H1 (cell line): Measurements from ENCODE around the gene RBM20. TPM values are rescaled to one million over a fixed set of nuclear protein-coding genes. Genes with fewer than 3 reads are reported as not detected.

Experiments
- CTCF ChIA-PET: fragments of 300-600 bp; sonication (Branson Sonifier 250); formaldehyde crosslinking; loops from one replicate; lab custom pipeline; 2021; ENCODE audit not compliant: partially characterized antibody; lab: Charles Lee
- POLR2A ChIA-PET: fragments of 300-600 bp; sonication (Branson Sonifier 250); formaldehyde crosslinking; loops from one replicate; lab custom pipeline; 2021; ENCODE audit warnings: inconsistent platforms; ENCODE audit not compliant: partially characterized antibody; lab: Charles Lee
- DNase-seq, 2 experiments: peaks; one replicate each; pipeline versions ENCODE4 v3.0.0 to v3.0.0-alpha.2; 2010 to 2022; ENCODE audit warnings: low spot score in 2 of 2, low read depth in 1 of 2, mixed read lengths in 1 of 2
- FAIRE-seq: peaks from 2 replicates; lab custom pipeline; 2011; peaks lifted over from hg19 to GRCh38; lab: Jason Lieb, UNC
- H2AFZ ChIP-seq: 2 replicates; pipeline ENCODE4 v1.8.1; 2012; ENCODE audit warnings: low read length, inconsistent platforms
- H2AK5ac ChIP-seq: 2 replicates; pipeline ENCODE4 v1.6.1; 2013; ENCODE audit warnings: low read depth, low read length
- H2BK120ac ChIP-seq: replicated peaks from 2 replicates; pipeline ENCODE3; 2013; ENCODE audit warnings: low read depth, low read length, inconsistent platforms
- H2BK12ac ChIP-seq: 2 replicates; pipeline ENCODE4 v1.6.1; 2013; ENCODE audit warnings: low read depth, low read length
- H2BK15ac ChIP-seq: 2 replicates; pipeline ENCODE4 v1.6.1; 2013; ENCODE audit warnings: low read length
- H2BK20ac ChIP-seq: 2 replicates; pipeline ENCODE4 v1.6.1; 2013; ENCODE audit warnings: low read length
- H2BK5ac ChIP-seq: 2 replicates; pipeline ENCODE4 v1.6.1; 2013; ENCODE audit warnings: low read depth, low read length
- H3K14ac ChIP-seq: 2 replicates; pipeline ENCODE4 v1.6.1; 2013; ENCODE audit warnings: inconsistent platforms; ENCODE audit not compliant: insufficient read length
- H3K18ac ChIP-seq: 2 replicates; pipeline ENCODE4 v1.6.1; 2013; ENCODE audit warnings: low read length; ENCODE audit errors: extremely low read depth
- H3K23ac ChIP-seq: 2 replicates; pipeline ENCODE4 v1.6.1; 2013; ENCODE audit warnings: inconsistent platforms; ENCODE audit not compliant: insufficient read length
- H3K23me2 ChIP-seq: 2 replicates; pipeline ENCODE4 v1.6.1; 2013; ENCODE audit warnings: low read depth, low read length
- H3K27ac ChIP-seq: 2 replicates; pipeline ENCODE4 v1.6.1; 2011; ENCODE audit warnings: low read depth, low read length, inconsistent platforms
- H3K27me3 ChIP-seq, 4 experiments: replicated peaks in 1 of 4; 1 replicate in 1 of 4; 2 replicates in 3 of 4; pipeline versions ENCODE4 v1.6.1 to v1.8.1; 2011 to 2013; ENCODE audit warnings: low read length in 3 of 4, mild to moderate bottlenecking in 3 of 4, inconsistent platforms in 2 of 4, mixed read lengths in 2 of 4, moderate library complexity in 1 of 4; ENCODE audit not compliant: control insufficient read depth in 3 of 4, insufficient read depth in 3 of 4; ENCODE audit errors: extremely low read depth in 1 of 4
- H3K36me3 ChIP-seq, 4 experiments: 2 replicates each; pipeline versions ENCODE4 v1.6.1 to v1.8.1; 2011 to 2013; ENCODE audit warnings: mild to moderate bottlenecking in 4 of 4, low read length in 3 of 4, moderate library complexity in 2 of 4, control low read depth in 1 of 4, inconsistent platforms in 1 of 4; ENCODE audit not compliant: insufficient read depth in 4 of 4, control insufficient read depth in 2 of 4
- H3K4ac ChIP-seq: replicated peaks from 2 replicates; pipeline ENCODE3; 2013; ENCODE audit warnings: low read length, low read depth, mixed read lengths, inconsistent platforms; ENCODE audit not compliant: insufficient read length
- H3K4me1 ChIP-seq, 4 experiments: replicated peaks in 1 of 4; 1 replicate in 1 of 4; 2 replicates in 3 of 4; pipeline versions ENCODE4 v1.6.1 to v1.8.1; 2011 to 2013; ENCODE audit warnings: low read length in 3 of 4, inconsistent platforms in 2 of 4, mixed read lengths in 1 of 4; ENCODE audit not compliant: insufficient read depth in 4 of 4, control insufficient read depth in 3 of 4
- H3K4me2 ChIP-seq, 2 experiments: 2 replicates each; pipeline versions ENCODE4 v1.6.1 to v1.8.1; 2011 to 2013; ENCODE audit warnings: low read depth in 2 of 2, low read length in 2 of 2, control low read depth in 1 of 2, inconsistent platforms in 1 of 2, mild to moderate bottlenecking in 1 of 2; ENCODE audit not compliant: insufficient read depth in 1 of 2
- H3K4me3 ChIP-seq, 4 experiments: fragments of 200-600, 300-600 bp in 1 of 4; sonication (generic), shearing (Covaris generic), sonication (Bioruptor Twin) in 1 of 4; 2 replicates each; pipeline versions ENCODE4 v1.5.1 to v1.8.1; 2011 to 2016; ENCODE audit warnings: low read length in 4 of 4, low read depth in 3 of 4, control low read depth in 2 of 4, inconsistent platforms in 2 of 4, mild to moderate bottlenecking in 2 of 4, mixed read lengths in 1 of 4, moderate library complexity in 1 of 4; ENCODE audit not compliant: insufficient read depth in 2 of 4; ENCODE audit errors: extremely low read depth in 1 of 4
- H3K56ac ChIP-seq: replicated peaks from 2 replicates; pipeline ENCODE3; 2013; ENCODE audit warnings: low read depth, mild to moderate bottlenecking, mixed read lengths, low read length, inconsistent platforms; ENCODE audit not compliant: insufficient read length
- H3K79me1 ChIP-seq: 2 replicates; pipeline ENCODE4 v1.6.1; 2013; ENCODE audit warnings: low read depth, low read length, control low read depth
- H3K79me2 ChIP-seq, 2 experiments: 2 replicates each; pipeline versions ENCODE4 v1.6.1 to v1.8.1; 2012 to 2013; ENCODE audit warnings: low read length in 2 of 2, mild to moderate bottlenecking in 2 of 2, inconsistent platforms in 1 of 2; ENCODE audit not compliant: insufficient read depth in 2 of 2, control insufficient read depth in 1 of 2
- H3K9ac ChIP-seq, 4 experiments: replicated peaks in 1 of 4; 1 replicate in 1 of 4; 2 replicates in 3 of 4; pipeline versions ENCODE4 v1.6.1 to v1.8.1; 2011 to 2013; ENCODE audit warnings: low read depth in 3 of 4, low read length in 3 of 4, control low read depth in 2 of 4, mild to moderate bottlenecking in 2 of 4, moderate library complexity in 2 of 4, inconsistent platforms in 1 of 4; ENCODE audit errors: extremely low read depth in 1 of 4
- H3K9me3 ChIP-seq, 2 experiments: 2 replicates each; pipeline versions ENCODE4 v1.6.1 to v1.8.1; 2012 to 2013; ENCODE audit warnings: mild to moderate bottlenecking in 2 of 2, moderate library complexity in 2 of 2, control low read depth in 1 of 2, inconsistent platforms in 1 of 2, low read depth in 1 of 2, low read length in 1 of 2, mixed read lengths in 1 of 2; ENCODE audit not compliant: insufficient read depth in 2 of 2
- H4K20me1 ChIP-seq, 2 experiments: replicated peaks in 1 of 2; 2 replicates each; pipeline versions ENCODE3 to v1.8.1; 2011 to 2013; ENCODE audit warnings: inconsistent platforms in 2 of 2, low read length in 2 of 2, mild to moderate bottlenecking in 1 of 2; ENCODE audit not compliant: insufficient read depth in 2 of 2, control insufficient read depth in 1 of 2
- H4K5ac ChIP-seq: 2 replicates; pipeline ENCODE4 v1.6.1; 2013; ENCODE audit warnings: low read length, low read depth, mixed read lengths, inconsistent platforms; ENCODE audit not compliant: insufficient read length
- H4K8ac ChIP-seq: 2 replicates; pipeline ENCODE4 v1.8.0; 2013; ENCODE audit warnings: mild to moderate bottlenecking, moderate library complexity, low read length, inconsistent platforms; ENCODE audit not compliant: insufficient read depth; ENCODE audit errors: extremely low read depth
- H4K91ac ChIP-seq: replicated peaks from 2 replicates; pipeline ENCODE3; 2013; ENCODE audit warnings: low read length, mixed read lengths, inconsistent platforms; ENCODE audit not compliant: insufficient read length
- CBX5 ChIP-seq: fragments of 300-800, 300-1000 bp; sonication (generic); IDR thresholded peaks from 2 replicates; pipeline ENCODE4 v1.7.1; 2016; ENCODE audit warnings: antibody characterized with exemption, low read length, low read depth
- HDAC2 ChIP-seq, 2 experiments: fragments of 300-600 bp in 1 of 2; sonication (generic) in 1 of 2; IDR thresholded peaks; 2 replicates each; pipeline ENCODE4 v1.6.1; 2011 to 2012; ENCODE audit warnings: low read depth in 2 of 2, low read length in 2 of 2, mild to moderate bottlenecking in 2 of 2, moderate library complexity in 2 of 2, borderline replicate concordance in 1 of 2, inconsistent platforms in 1 of 2
- KDM4A ChIP-seq: IDR thresholded peaks from one replicate; pipeline ENCODE4 v1.7.1; 2012; ENCODE audit warnings: low read depth, mild to moderate bottlenecking, moderate library complexity, low read length, inconsistent platforms; ENCODE audit not compliant: severe bottlenecking
- MAFK ChIP-seq: IDR thresholded peaks from 2 replicates; pipeline ENCODE4 v1.6.1; 2012; ENCODE audit warnings: low read depth, mild to moderate bottlenecking, improper control_type of control experiment, low read length
- NRF1 ChIP-seq: IDR thresholded peaks from 2 replicates; pipeline ENCODE4 v1.6.1; 2011; ENCODE audit warnings: mild to moderate bottlenecking, low read depth, low read length, improper control_type of control experiment
- POLR2AphosphoS5 ChIP-seq: IDR thresholded peaks from 2 replicates; pipeline ENCODE4 v1.6.1; 2011; ENCODE audit warnings: low read depth, low read length
- RFX5 ChIP-seq: IDR thresholded peaks from 2 replicates; pipeline ENCODE4 v1.6.1; 2011; ENCODE audit warnings: low read depth, low read length, improper control_type of control experiment, borderline replicate concordance
- SAP30 ChIP-seq: fragments of 300-600 bp; sonication (generic); IDR thresholded peaks from 2 replicates; pipeline ENCODE4 v1.7.1; 2012; ENCODE audit warnings: low read length, moderate library complexity, mild to moderate bottlenecking, inconsistent platforms; ENCODE audit not compliant: insufficient read depth, insufficient replicate concordance
- TAF7 ChIP-seq: optimal IDR thresholded peaks from 2 replicates; pipeline ENCODE3; 2011; ENCODE audit warnings: low read depth, mild to moderate bottlenecking, inconsistent platforms, low read length, moderate library complexity, borderline replicate concordance
- TBP ChIP-seq: IDR thresholded peaks from 2 replicates; pipeline ENCODE4 v1.6.1; 2011; ENCODE audit warnings: low read depth, low read length, improper control_type of control experiment
- TEAD4 ChIP-seq: IDR thresholded peaks from 2 replicates; pipeline ENCODE4 v1.6.1; 2012; ENCODE audit warnings: low read depth, low read length, inconsistent platforms, mixed read lengths
- YY1 ChIP-seq: IDR thresholded peaks from 2 replicates; pipeline ENCODE4 v1.6.1; 2011; ENCODE audit warnings: low read depth, mild to moderate bottlenecking, low read length
- ZNF274 ChIP-seq: IDR thresholded peaks from 2 replicates; pipeline ENCODE4 v1.7.0; 2012; ENCODE audit warnings: low read length, borderline replicate concordance; ENCODE audit errors: extremely low read depth
- WGBS, 2 experiments: shearing (Covaris generic) in 1 of 2; methylation state at CpG; one replicate each; pipeline versions ENCODE4 v1.1.6 to v1.1.7; 2013 to 2015; ENCODE audit warnings: low lambda C conversion rate in 2 of 2, mixed read lengths in 2 of 2, inconsistent platforms in 1 of 2, low coverage in 1 of 2, missing lambda C conversion rate in 1 of 2; ENCODE audit not compliant: insufficient replicate concordance in 2 of 2, insufficient coverage in 1 of 2, insufficient read length in 1 of 2; ENCODE audit errors: extremely low coverage in 1 of 2, missing lambda C conversion rate in 1 of 2; 5-methylcytosine and 5-hydroxymethylcytosine counted together
- polyA plus RNA-seq, 7 experiments: library from polyadenylated mRNA; depleted of rRNA in 3 of 7; stranded (reverse) in 5 of 7; unstranded in 2 of 7; fragments of >200 nt in 5 of 7; fragments of 200-250 nt in 2 of 7; gene quantifications; 1 replicate in 5 of 7; 2 replicates in 1 of 7; 4 replicates in 1 of 7; pipeline versions ENCODE4 v1.2.1 to v1.2.3, GENCODE V29; 2011 to 2013; ENCODE audit warnings: missing spikeins in 2 of 7, mixed read lengths in 2 of 7
- total RNA-seq: library from RNA; stranded (reverse); fragmentation: NEBNext Ultra II Directional; extraction: Animal tissue kit (Norgen Biotek cat#: 25700); gene quantifications from 2 replicates; pipeline ENCODE4 v1.2.1, GENCODE V29; 2021

The RBM20 gene
- total and polyA plus RNA-seq, 2 of the 8 experiments (the other 6 are each of a cell fraction or from before 2014, with no cell fraction given), result 0.05 to 0.63 TPM

DNA sequence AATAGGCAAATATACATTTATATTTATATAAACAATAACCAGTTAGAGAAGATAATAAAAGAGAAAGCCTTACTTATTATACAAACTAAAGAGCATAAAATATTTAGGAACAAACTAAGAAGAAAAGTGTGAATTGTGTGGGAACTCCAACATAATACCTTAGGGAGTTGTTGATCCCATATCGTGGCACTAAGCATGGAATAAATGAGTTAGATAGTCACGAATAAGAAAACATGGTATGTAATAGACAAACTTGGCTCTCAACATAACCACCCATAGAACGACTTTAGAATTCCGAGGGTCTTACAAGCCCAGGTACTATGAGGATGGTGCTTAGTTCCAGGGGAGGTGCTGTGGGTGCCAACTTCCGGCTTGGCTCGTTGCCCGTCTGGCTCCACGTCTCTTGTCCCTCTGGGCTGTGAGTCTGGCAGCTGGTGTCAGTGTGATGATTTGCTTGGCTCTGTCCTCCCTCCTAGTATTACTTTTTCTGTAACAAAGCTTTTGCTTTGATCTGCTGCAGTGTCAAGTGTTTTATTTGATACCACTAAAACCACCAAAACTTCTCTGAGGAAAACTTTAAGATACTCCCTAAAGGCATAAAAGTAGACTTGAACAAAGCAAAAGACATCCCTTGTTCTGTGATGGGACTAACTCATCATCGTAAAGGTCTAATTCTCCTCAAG lies 9.5 kb upstream of the RBM20 start:
- H4K8ac ChIP-seq, result no peak overlapping the region
- no peak overlapping the region for H3K23ac ChIP-seq
- no peaks in the 10 kb centered on the region for H3K79me1 ChIP-seq
- H3K79me2 ChIP-seq, result no peaks in the 10 kb centered on the region
- no peak overlapping the region for H3K4me3 ChIP-seq
- H3K14ac ChIP-seq, result no peak overlapping the region
- H4K5ac ChIP-seq, result no peak overlapping the region
- DNase-seq (no peak), FAIRE-seq (no peak)
- ChIA-PET CTCF (interaction anchor here (0.6 to 3.4 kb wide), 2 partner anchors 23 to 52 kb away, joined by 4 to 21 read pairs; no protein-coding TSS in a partner anchor), POLR2A (no interaction called here)
- H3K18ac ChIP-seq, result no peak overlapping the region
- WGBS, 2 experiments, result 94% methylated on average over 9 of the region's 9 CpGs; no CpG with 5 or more reads in 1 of the 2 experiments
- H2BK15ac ChIP-seq, result no peak overlapping the region
- H2BK12ac ChIP-seq, result no peak overlapping the region
- no peak overlapping the region for H2AK5ac ChIP-seq
- H3K56ac ChIP-seq, result no peak overlapping the region
- no peak overlapping the region for H2BK5ac ChIP-seq
- no peak overlapping the region for H3K4me2 ChIP-seq
- no peak overlapping the region for H3K4ac ChIP-seq
- no peak overlapping the region for H3K27ac ChIP-seq
- H2BK120ac ChIP-seq, result no peak overlapping the region
- H4K91ac ChIP-seq, result no peak overlapping the region
- no peaks in the 10 kb centered on the region for H3K27me3 ChIP-seq
- peaks cover 7 to 15% (median 10%) of the 10 kb centered on the region in 4 experiments for H3K4me1 ChIP-seq
- H3K9me3 ChIP-seq, result no peaks in the 10 kb centered on the region
- H2BK20ac ChIP-seq, result no peak overlapping the region
- no peak overlapping the region for H3K9ac ChIP-seq
- no peaks in the 10 kb centered on the region for H3K23me2 ChIP-seq
- H4K20me1 ChIP-seq, result no peaks in the 10 kb centered on the region
- H3K36me3 ChIP-seq, result no peaks in the 10 kb centered on the region
- no peak overlapping the region for H2AFZ ChIP-seq
- no peak for TF ChIP-seq NRF1
- TF ChIP-seq TEAD4, result no peak
- TF ChIP-seq SAP30, result no peak
- no peak for TF ChIP-seq POLR2AphosphoS5
- no peak for TF ChIP-seq CBX5
- TF ChIP-seq MAFK, result no peak
- TF ChIP-seq HDAC2 (IDR thresholded peaks at IDR 0.05; ENCODE audit: borderline replicate concordance in 1 of 2, low read depth in 2 of 2, low read length in 2 of 2), result no peak
- TF ChIP-seq RFX5, result no peak
- TF ChIP-seq TBP, result no peak
- TF ChIP-seq KDM4A, result no peak
- TF ChIP-seq TAF7, result no peak
- TF ChIP-seq YY1, result no peak
- TF ChIP-seq ZNF274, result no peak
